Panc1 (cell line): ENCODE data around the gene SOBP. TPM values are rescaled to one million over a fixed set of nuclear protein-coding genes. Genes with fewer than 3 reads are reported as not detected.

Source experiments
- ATAC-seq: fragments of 200-7000 bp; cut with Tn5 transposase; 2 replicates; pipeline ENCODE4 v1.9.1; 2020; ENCODE audit warnings: mild to moderate bottlenecking, moderate library complexity
- BruUV-seq: library from RNA; stranded (reverse); fragments of 400-500 nt; replicated peaks from 2 replicates; lab custom pipeline; 2021; lab: Mats Ljungman, UMichigan
- CTCF ChIA-PET: fragments of 300-600 bp; sonication (Branson Sonifier 250); formaldehyde crosslinking; loops from one replicate; lab custom pipeline; 2022; ENCODE audit warnings: antibody characterized with exemption; lab: Charles Lee
- POLR2A ChIA-PET: fragments of 300-600 bp; sonication (Branson Sonifier 250); formaldehyde crosslinking; loops from one replicate; lab custom pipeline; 2022; ENCODE audit warnings: antibody characterized with exemption; lab: Charles Lee
- DNase-seq: peaks from one replicate; pipeline ENCODE4 v3.0.0-alpha.2; 2010; ENCODE audit warnings: low read depth, low spot score
- H3K27ac ChIP-seq: 2 replicates; pipeline ENCODE4 v1.5.1; 2011; ENCODE audit warnings: mild to moderate bottlenecking, low read length, inconsistent platforms
- H3K27me3 ChIP-seq: fragments of 200-500 bp; sonication (Bioruptor generic); 2 replicates; pipeline ENCODE4 v1.6.0; 2014; ENCODE audit warnings: low read length, inconsistent platforms; ENCODE audit not compliant: control insufficient read depth, insufficient read depth
- H3K36me3 ChIP-seq: fragments of 200-500 bp; sonication (Bioruptor generic); 2 replicates; pipeline ENCODE4 v1.5.1; 2014; ENCODE audit warnings: inconsistent platforms, mild to moderate bottlenecking, low read length, moderate library complexity; ENCODE audit not compliant: control insufficient read depth, insufficient read depth
- H3K4me1 ChIP-seq: 2 replicates; pipeline ENCODE4 v1.5.1; 2011; ENCODE audit warnings: inconsistent platforms, mild to moderate bottlenecking, low read length, moderate library complexity; ENCODE audit not compliant: control insufficient read depth, insufficient read depth
- H3K4me3 ChIP-seq, 2 experiments: 2 replicates each; pipeline ENCODE4 v1.5.1; 2011 to 2012; ENCODE audit warnings: low read depth in 2 of 2, low read length in 2 of 2, mild to moderate bottlenecking in 2 of 2, inconsistent platforms in 1 of 2, moderate library complexity in 1 of 2
- H3K9me3 ChIP-seq: fragments of 200-500 bp; sonication (Bioruptor generic); 2 replicates; pipeline ENCODE4 v1.5.1; 2014; ENCODE audit warnings: low read depth, mild to moderate bottlenecking, inconsistent platforms, low read length, moderate library complexity; ENCODE audit not compliant: control insufficient read depth, insufficient read depth
- POLR2AphosphoS5 ChIP-seq: IDR thresholded peaks from 2 replicates; pipeline ENCODE4 v1.6.1; 2012; ENCODE audit warnings: mild to moderate bottlenecking, low read depth, low read length, moderate library complexity
- SIN3A ChIP-seq: IDR thresholded peaks from 2 replicates; pipeline ENCODE4 v1.6.1; 2012; ENCODE audit warnings: low read depth, mild to moderate bottlenecking, low read length, moderate library complexity, borderline replicate concordance; ENCODE audit not compliant: insufficient read depth
- TCF7L2 ChIP-seq: IDR thresholded peaks from 2 replicates; pipeline ENCODE4 v1.6.1; 2011; ENCODE audit warnings: mild to moderate bottlenecking, low read depth, low read length, inconsistent platforms
- in situ Hi-C: cut with HindIII; loops from 2 replicates; pipeline ENCODE4 v1.10.0; 2016; ENCODE audit warnings: low sequenced_read_pairs, low pct_unique_long_range_greater_than_20kb
- intact Hi-C: fragments of 100-400 bp; cut with micrococcal nuclease; formaldehyde crosslinking; loops from one replicate; pipeline ENCODE4 v1.10.0; 2022; ENCODE audit not compliant: unreplicated experiment
- total RNA-seq: library from RNA; stranded (reverse); gene quantifications from one replicate; pipeline ENCODE4 v1.2.1, GENCODE V29; 2021; ENCODE audit not compliant: unreplicated experiment
- TF ChIP-seq, protein P1 (sequence below), 2 experiments: IDR thresholded peaks; 2 replicates each; pipeline ENCODE4 v1.6.1; 2011 to 2012; ENCODE audit warnings: low read depth in 2 of 2, control low read depth in 1 of 2, low read length in 1 of 2, mild to moderate bottlenecking in 1 of 2, moderate library complexity in 1 of 2; ENCODE audit not compliant: insufficient read depth in 1 of 2
- TF ChIP-seq, protein P2 (sequence below): fragments of 450-650 bp; IDR thresholded peaks from 2 replicates; pipeline ENCODE4 v1.5.1; 2017; ENCODE audit warnings: mild to moderate bottlenecking

The SOBP gene
- total RNA-seq, 1 experiment from 2014 or later = 9.0 TPM

DNA sequence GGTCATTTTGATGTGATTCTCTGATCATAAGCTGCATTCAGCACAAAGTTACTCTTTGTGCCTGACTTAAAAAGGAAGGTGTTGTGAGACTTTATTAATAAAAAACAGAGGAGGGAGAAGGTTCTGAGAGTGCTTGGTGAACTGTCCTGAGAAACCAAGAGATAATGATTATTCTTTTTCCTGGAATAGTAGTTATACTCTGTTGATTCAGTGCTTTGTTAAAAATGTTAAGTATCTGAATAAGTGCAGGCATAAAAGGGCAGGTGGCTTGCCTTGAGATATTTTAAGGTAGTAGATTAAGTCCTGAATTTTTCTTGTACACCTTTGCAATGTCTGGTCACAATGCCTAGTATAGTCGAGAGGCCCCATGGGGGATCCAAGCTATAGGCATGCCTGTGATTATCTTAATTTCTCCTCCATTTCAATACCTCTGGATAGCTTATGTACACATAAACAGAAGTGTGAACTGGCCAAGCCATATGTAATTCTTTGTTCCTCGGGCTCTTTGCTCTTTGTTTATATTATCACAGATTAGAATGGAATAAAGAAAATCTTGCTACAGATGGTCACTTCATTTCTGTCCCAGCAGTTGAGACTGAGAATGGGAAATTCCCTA, 50.0 kb downstream of the SOBP start:
- no peak for TF ChIP-seq SIN3A
- TF ChIP-seq, protein P1, sequence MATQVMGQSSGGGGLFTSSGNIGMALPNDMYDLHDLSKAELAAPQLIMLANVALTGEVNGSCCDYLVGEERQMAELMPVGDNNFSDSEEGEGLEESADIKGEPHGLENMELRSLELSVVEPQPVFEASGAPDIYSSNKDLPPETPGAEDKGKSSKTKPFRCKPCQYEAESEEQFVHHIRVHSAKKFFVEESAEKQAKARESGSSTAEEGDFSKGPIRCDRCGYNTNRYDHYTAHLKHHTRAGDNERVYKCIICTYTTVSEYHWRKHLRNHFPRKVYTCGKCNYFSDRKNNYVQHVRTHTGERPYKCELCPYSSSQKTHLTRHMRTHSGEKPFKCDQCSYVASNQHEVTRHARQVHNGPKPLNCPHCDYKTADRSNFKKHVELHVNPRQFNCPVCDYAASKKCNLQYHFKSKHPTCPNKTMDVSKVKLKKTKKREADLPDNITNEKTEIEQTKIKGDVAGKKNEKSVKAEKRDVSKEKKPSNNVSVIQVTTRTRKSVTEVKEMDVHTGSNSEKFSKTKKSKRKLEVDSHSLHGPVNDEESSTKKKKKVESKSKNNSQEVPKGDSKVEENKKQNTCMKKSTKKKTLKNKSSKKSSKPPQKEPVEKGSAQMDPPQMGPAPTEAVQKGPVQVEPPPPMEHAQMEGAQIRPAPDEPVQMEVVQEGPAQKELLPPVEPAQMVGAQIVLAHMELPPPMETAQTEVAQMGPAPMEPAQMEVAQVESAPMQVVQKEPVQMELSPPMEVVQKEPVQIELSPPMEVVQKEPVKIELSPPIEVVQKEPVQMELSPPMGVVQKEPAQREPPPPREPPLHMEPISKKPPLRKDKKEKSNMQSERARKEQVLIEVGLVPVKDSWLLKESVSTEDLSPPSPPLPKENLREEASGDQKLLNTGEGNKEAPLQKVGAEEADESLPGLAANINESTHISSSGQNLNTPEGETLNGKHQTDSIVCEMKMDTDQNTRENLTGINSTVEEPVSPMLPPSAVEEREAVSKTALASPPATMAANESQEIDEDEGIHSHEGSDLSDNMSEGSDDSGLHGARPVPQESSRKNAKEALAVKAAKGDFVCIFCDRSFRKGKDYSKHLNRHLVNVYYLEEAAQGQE (IDR thresholded peaks at IDR 0.05; ENCODE audit: insufficient read depth in 1 of 2, low read depth in 2 of 2, low read length in 1 of 2) = no peak
- TF ChIP-seq TCF7L2 = no peak
- no peak for TF ChIP-seq POLR2AphosphoS5
- TF ChIP-seq, protein P2, sequence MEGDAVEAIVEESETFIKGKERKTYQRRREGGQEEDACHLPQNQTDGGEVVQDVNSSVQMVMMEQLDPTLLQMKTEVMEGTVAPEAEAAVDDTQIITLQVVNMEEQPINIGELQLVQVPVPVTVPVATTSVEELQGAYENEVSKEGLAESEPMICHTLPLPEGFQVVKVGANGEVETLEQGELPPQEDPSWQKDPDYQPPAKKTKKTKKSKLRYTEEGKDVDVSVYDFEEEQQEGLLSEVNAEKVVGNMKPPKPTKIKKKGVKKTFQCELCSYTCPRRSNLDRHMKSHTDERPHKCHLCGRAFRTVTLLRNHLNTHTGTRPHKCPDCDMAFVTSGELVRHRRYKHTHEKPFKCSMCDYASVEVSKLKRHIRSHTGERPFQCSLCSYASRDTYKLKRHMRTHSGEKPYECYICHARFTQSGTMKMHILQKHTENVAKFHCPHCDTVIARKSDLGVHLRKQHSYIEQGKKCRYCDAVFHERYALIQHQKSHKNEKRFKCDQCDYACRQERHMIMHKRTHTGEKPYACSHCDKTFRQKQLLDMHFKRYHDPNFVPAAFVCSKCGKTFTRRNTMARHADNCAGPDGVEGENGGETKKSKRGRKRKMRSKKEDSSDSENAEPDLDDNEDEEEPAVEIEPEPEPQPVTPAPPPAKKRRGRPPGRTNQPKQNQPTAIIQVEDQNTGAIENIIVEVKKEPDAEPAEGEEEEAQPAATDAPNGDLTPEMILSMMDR = no peak
- in situ Hi-C loops (no loop called here), intact Hi-C loops (no loop called here)
- peaks cover 12% of the 10 kb centered on the region for H3K4me1 ChIP-seq
- ATAC-seq (no peak), DNase-seq (no peak)
- H3K27me3 ChIP-seq = no peaks in the 10 kb centered on the region
- H3K4me3 ChIP-seq = no peak overlapping the region
- H3K27ac ChIP-seq = peak overlapping the region; percentile 48; the same call in 1 of the 2 replicates
- ChIA-PET CTCF (no interaction called here), POLR2A (interaction anchor here (0.6 kb wide), 1 partner anchor 1843 kb away, joined by 3 read pairs; the partner anchor contains the start of gene CD164)
- no peaks in the 10 kb centered on the region for H3K9me3 ChIP-seq
- no TSS peak for BruUV-seq
- no peaks in the 10 kb centered on the region; the same call in 1 of the 2 replicates for H3K36me3 ChIP-seq

DNA sequence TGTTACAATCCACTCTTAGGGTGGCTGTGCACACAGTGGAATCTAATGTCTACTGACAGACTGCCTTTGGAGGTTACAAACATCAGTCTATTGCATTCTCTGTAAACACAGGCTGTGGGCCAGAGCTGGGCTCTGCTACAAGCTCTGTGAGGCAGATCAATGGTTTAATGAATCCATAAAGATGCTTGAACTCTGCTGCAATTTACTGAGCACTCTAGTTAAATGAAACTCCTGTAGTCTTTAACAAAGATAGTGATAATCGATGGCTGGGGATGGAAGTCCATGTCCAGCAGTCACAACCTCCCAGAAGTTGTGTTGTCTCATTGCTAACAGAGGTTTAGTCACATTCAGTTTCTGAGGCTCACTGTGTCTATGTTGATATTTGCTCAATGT, 50.5 kb downstream of the SOBP start:
- intact Hi-C loops = no loop called here
- POLR2A ChIA-PET = interaction anchor here (0.6 kb wide), 1 partner anchor 1842 kb away, joined by 3 read pairs; the partner anchor contains the start of gene CD164
- no peak overlapping the region for H3K27ac ChIP-seq

More for the DNA sequence above, 50.5 kb downstream of the SOBP start:
- BruUV-seq = no TSS peak
- peak; percentile 68; the same call in 1 of the 2 replicates for TF ChIP-seq TCF7L2
- TF ChIP-seq, protein P1 (IDR thresholded peaks at IDR 0.05; ENCODE audit: insufficient read depth in 1 of 2, low read depth in 2 of 2, low read length in 1 of 2) = no peak
- TF ChIP-seq, protein P2 = no peak
- ATAC-seq (no peak), DNase-seq (no peak)
- H3K36me3 ChIP-seq = no peaks in the 10 kb centered on the region; the same call in 1 of the 2 replicates
- no peak overlapping the region for H3K4me3 ChIP-seq
- peaks cover 12% of the 10 kb centered on the region for H3K4me1 ChIP-seq
- CTCF ChIA-PET = no interaction called here
- in situ Hi-C loops = no loop called here
- no peaks in the 10 kb centered on the region for H3K27me3 ChIP-seq
- no peaks in the 10 kb centered on the region for H3K9me3 ChIP-seq
